Measurements from ENCODE around the gene SERGEF.

SERGEF gene

GRCh38 chr11:17950644-17951043 is 62.2 kb downstream of the SERGEF start:
- DNase-seq, result no peak

- no peak for DNase-seq
Observed at GRCh38 chr11:17948296-17948695, 64.6 kb downstream of the SERGEF start.

GRCh38 chr11:17939542-17939941 is 73.3 kb downstream of the SERGEF start:
- no peak for DNase-seq

- DNase-seq, result no peak
Observed at GRCh38 chr11:17936790-17937189, 76.1 kb downstream of the SERGEF start.

- DNase-seq, result no peak
Observed at GRCh38 chr11:17934194-17934593, 78.7 kb downstream of the SERGEF start.

- DNase-seq, result no peak
Observed at GRCh38 chr11:17933708-17934107, 79.1 kb downstream of the SERGEF start.

- no peak for DNase-seq
Observed at GRCh38 chr11:17932472-17932871, 80.4 kb downstream of the SERGEF start.

- DNase-seq, result no peak
Observed at GRCh38 chr11:17931595-17931994, 81.3 kb downstream of the SERGEF start.

- DNase-seq, result no peak
Observed at GRCh38 chr11:17930544-17931125, 82.2 kb downstream of the SERGEF start.

- DNase-seq, result no peak
Observed at GRCh38 chr11:17929171-17929570, 83.7 kb downstream of the SERGEF start.

- DNase-seq, result no peak
Observed at GRCh38 chr11:17927681-17928343, 85.0 kb downstream of the SERGEF start.

- DNase-seq, result no peak
Observed at GRCh38 chr11:17927041-17927440, 85.8 kb downstream of the SERGEF start.

GRCh38 chr11:17924713-17925112 is 88.1 kb downstream of the SERGEF start:
- no peak for DNase-seq

GRCh38 chr11:17923217-17923616 is 89.6 kb downstream of the SERGEF start:
- DNase-seq, result no peak

- no peak for DNase-seq
Observed at GRCh38 chr11:17922416-17922788, 90.4 kb downstream of the SERGEF start.

- no peak for DNase-seq
Observed at GRCh38 chr11:17921659-17922415, 91.0 kb downstream of the SERGEF start.

GRCh38 chr11:17918049-17918605 is 94.7 kb downstream of the SERGEF start:
- no peak for DNase-seq

- no peak for DNase-seq
Observed at GRCh38 chr11:17917556-17917955, 95.3 kb downstream of the SERGEF start.

- DNase-seq, result no peak
Observed at GRCh38 chr11:17915500-17916143, 97.2 kb downstream of the SERGEF start.

GRCh38 chr11:17914957-17915356 is 97.9 kb downstream of the SERGEF start:
- DNase-seq, result no peak

GRCh38 chr11:17907046-17907445 is 105.8 kb downstream of the SERGEF start:
- no peak for DNase-seq

GRCh38 chr11:17906436-17906835 is 106.4 kb downstream of the SERGEF start:
- no peak for DNase-seq

- no peak for DNase-seq
Observed at GRCh38 chr11:17905477-17905876, 107.4 kb downstream of the SERGEF start.
